NCI-H2196 (cell line): ENCODE results near the gene UTP25.
A peak's percentile ranks its signal among the peaks of the same experiment; 100 is the strongest.
"Not testable (repeated sequence)": the region's sequence is repeated elsewhere in the genome, so short reads cannot be mapped to it uniquely, and the experiment has no call there.

Source experiments
- DNase-seq: peaks from one replicate; lab custom pipeline; 2025; ENCODE audit not compliant: unreplicated experiment; lab: John Stamatoyannopoulos, UW

UTP25 gene

GRCh38 chr1:209890641-209891330, 63.0 kb downstream of the UTP25 start:
- DNase-seq, result no peak

- no peak for DNase-seq
Measured at GRCh38 chr1:209893751-209894150, 66.0 kb downstream of the UTP25 start.

- DNase-seq, result no peak
Measured at GRCh38 chr1:209895709-209896108, 67.9 kb downstream of the UTP25 start.

- no peak for DNase-seq
Measured at GRCh38 chr1:209896346-209896745, 68.6 kb downstream of the UTP25 start.

- not testable (repeated sequence) for DNase-seq
Measured at GRCh38 chr1:209898271-209898670, 70.5 kb downstream of the UTP25 start.

- DNase-seq, result not testable (repeated sequence)
Measured at GRCh38 chr1:209898851-209899250, 71.1 kb downstream of the UTP25 start.

- DNase-seq, result peak; percentile 14
Measured at GRCh38 chr1:209899948-209900347, 72.2 kb downstream of the UTP25 start.

- DNase-seq, result no peak
Measured at GRCh38 chr1:209900734-209901133, 73.0 kb downstream of the UTP25 start.

- no peak for DNase-seq
Measured at GRCh38 chr1:209901211-209901610, 73.4 kb downstream of the UTP25 start.

GRCh38 chr1:209904774-209905173, 77.0 kb downstream of the UTP25 start:
- not testable (repeated sequence) for DNase-seq
